Islet precursor cell (in vitro differentiated cells): ENCODE data around the gene UFSP1.

Experiments
- DNase-seq: peaks from one replicate; pipeline ENCODE4 v3.0.0-alpha.2; 2018

UFSP1 gene

GRCh38 chr7:100880645-100881044 lies 8.9 kb downstream of the UFSP1 start:
- DNase-seq: peak; percentile 49

GRCh38 chr7:100879685-100880261 lies 9.7 kb downstream of the UFSP1 start:
- DNase-seq: peak; percentile 45

GRCh38 chr7:100878685-100879084 lies 10.8 kb downstream of the UFSP1 start:
- no peak for DNase-seq

DNA sequence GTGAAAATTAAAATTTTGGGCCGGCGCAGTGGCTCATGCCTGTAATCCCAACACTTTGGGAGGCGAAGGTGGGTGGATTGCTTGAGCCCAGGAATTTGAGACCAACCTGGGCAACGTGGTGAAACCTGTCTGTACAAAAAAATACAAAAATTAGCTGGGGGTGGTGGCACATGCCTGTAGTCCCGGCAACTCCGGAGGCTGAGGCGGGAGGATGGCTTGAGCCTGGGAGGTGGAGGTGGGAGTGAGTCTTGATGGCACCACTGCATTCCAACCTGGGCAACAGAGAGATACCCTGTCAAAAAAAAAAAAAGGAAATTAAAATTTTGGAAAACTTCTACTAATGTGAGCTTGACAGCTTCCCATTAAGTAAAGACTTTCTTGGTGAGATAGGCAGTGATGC lies 11.5 kb downstream of the UFSP1 start:
- no peak for DNase-seq

GRCh38 chr7:100875356-100875751 lies 14.2 kb downstream of the UFSP1 start:
- peak; percentile 56 for DNase-seq

GRCh38 chr7:100874577-100875355 lies 14.7 kb downstream of the UFSP1 start, which contains the start of gene SRRT:
Gene SRRT (plus strand): TSS chr7:100875103. CDS start chr7:100875591, 488 bp downstream.
- peak; percentile 98 for DNase-seq

GRCh38 chr7:100874300-100874576 lies 15.3 kb downstream of the UFSP1 start:
- peak; percentile 45 for DNase-seq

DNA sequence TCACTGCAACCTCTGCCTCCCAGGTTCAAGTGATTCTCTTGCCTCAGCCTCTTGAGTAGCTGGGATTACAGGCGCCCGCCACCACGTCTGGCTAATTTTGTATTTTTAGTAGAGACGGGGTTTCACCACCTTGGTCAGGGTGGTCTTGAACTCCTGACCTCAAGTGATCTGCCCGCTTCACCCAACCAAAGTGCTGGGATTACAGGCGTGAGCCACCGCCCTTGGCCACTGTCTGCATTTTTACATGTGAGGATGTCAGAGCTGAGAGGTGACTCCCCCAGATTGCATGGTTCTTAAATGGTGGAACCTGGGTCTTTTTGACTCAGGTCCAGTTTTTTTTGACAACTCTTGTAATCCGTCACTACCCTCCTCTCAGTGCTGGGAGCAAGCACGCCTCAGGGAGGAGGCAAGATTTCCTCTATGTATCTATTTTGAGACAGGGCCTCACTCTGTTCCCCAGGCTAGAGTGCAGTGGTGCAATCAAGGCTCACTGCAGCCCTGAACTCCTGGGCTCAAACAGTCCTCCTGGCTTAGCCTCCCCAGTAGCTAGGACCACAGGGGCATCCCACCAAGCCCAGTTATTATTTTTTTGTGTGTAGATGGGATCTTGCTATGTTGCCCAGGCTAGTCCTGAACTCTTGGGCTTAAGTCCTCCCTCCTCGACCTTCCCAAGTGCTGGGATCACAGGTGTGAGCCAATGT lies 15.8 kb downstream of the UFSP1 start:
- peak; percentile 45 for DNase-seq

DNA sequence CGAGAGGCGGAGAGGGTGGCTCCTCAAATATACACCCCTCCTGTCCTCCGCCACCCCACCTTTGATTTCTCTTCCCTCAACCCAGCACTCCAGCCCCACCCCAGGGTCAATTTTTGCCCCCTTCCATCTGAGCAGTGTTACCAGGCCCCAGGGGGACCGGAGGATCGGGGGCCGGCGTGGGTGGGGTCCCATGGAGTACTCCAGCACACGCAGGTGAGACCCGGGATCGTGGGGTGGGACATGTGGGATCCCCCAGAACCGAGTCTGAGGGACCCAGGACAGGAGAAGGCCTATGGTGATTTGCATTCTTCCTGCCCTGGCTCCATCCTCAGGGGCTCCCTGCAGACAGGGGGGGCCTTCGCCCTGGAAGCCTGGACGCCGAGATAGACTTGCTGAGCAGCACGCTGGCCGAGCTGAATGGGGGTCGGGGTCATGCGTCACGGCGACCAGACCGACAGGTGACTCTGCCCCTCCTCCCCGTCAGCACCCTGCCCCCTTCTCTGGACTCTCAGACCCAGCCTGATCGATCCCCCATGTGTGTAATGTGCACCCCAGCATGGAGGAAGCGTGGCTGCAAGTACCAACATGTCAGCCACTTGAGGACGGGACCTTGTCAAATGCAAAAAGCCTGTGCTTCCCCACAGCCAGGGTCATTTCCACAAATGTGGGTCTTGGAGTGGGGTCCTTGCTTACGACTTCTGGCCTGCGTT lies 21.6 kb downstream of the UFSP1 start:
- DNase-seq: peak; percentile 53

DNA sequence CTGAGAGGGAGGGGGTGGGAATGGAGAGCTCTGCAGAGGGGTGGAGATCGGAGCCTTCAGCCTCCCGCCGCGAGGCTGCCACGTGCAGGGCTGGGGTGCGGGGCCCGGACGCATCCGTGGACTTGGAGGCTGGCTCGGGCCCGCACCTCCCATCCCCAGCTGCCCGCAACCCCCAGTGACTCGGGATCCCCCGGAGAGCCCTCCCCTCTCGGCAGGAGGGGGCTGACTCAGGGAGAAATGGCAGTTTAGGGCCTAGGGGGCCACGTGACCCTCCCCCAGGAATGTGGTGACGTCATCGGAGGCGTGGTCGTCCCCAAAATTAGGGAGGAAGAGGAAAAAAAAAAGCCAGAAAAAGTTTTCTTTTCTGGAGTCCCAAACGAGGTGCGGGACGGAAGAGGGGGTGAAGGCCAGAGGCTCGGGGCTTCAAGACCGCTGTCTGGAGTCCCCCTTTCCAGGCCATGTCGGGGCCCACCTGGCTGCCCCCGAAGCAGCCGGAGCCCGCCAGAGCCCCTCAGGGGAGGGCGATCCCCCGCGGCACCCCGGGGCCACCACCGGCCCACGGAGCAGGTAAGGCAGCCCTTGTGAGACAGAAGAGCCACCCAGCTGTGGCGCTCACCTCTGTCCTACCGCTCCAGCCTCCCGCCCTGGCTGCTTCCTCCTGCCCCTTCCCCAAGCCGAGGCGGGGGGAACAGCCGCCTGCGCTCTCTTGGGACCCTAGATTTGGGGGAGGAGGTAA lies 22.3 kb downstream of the UFSP1 start, which contains the start of gene TRIP6:
TSS of gene TRIP6 (plus strand) at position 348 of the 736 bp plus-strand sequence. CDS start at position 459, 111 bp downstream.
- peak; percentile 91 for DNase-seq

GRCh38 chr7:100866729-100867039 lies 22.8 kb downstream of the UFSP1 start:
- DNase-seq: no peak

DNA sequence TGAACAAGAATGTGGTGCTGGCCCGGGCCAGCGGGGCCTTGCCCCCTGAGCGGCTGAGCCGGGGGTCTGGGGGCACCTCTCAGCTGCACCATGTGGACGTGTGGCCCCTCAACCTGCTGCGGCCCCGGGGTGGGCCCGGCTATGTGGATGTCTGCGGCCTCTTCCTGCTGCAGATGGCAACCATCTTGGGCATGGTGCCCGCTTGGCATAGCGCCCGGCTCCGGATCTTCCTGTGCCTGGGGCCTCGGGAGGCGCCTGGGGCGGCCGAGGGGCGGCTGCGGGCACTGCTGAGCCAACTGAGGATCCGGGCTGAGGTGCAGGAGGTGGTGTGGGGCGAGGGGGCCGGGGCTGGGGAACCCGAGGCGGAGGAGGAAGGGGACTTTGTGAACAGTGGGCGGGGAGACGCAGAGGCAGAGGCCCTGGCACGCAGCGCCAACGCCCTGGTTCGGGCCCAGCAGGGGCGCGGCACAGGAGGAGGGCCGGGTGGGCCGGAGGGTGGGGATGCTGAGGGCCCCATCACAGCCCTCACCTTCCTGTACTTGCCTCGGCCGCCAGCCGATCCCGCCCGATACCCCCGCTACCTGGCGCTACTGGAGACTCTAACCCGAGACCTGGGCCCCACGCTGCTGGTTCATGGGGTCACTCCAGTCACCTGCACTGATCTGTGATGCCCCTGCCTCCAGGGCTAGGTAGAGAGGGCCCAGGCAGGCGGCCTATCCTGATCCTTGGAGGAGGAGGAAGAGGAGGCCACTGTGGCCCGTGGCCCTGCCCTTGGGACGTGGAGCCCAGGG lies 23.4 kb downstream of the UFSP1 start:
- DNase-seq: peak; percentile 46

GRCh38 chr7:100865372-100865911 lies 24.1 kb downstream of the UFSP1 start:
- DNase-seq: peak; percentile 60

DNA sequence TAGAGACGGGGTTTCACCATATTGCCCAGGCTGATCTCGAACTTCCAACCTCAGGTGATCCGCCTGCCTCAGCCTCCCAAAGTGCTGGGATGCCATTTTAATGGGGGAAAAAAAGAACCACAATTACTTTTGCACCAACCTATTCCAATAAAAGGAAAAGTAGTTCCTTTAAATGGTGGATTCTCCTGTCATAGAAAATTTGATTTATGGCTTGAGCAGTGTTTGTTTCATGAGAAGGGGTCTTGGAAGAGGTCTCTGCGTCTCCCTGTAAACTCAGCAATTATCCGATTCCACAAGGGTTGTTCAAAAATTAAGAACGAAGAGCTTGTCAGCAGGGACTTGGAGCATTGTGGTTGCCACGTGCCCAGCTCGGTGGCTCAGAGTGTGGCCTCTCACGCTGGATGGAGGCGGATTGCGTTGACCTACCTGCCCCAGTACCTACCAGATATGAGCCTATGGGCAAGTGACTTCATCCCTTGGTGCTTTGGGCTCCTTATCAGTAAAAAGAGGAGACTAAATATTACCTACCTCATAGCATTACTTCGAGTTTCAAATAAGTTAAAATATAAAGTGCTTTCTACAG lies 25.2 kb downstream of the UFSP1 start:
- no peak for DNase-seq

GRCh38 chr7:100863406-100863950 lies 26.0 kb downstream of the UFSP1 start:
- DNase-seq: no peak

DNA sequence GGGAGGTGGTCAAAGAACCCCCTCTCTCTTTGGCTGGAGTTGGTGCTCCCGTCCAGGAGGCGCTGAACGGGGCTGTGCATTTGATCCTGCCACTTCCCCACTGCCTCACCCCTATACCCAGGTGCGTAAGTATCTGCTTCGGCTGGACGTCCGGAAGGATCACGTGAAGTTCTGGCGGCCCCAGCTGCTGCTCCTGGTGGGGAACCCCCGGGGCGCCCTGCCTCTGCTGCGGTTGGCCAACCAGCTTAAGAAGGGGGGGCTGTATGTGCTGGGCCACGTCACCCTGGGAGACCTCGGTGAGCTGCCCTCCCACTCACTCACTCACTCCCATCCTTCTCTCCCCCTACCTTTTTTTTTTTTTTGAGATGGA lies 27.9 kb downstream of the UFSP1 start:
- DNase-seq: peak; percentile 43

DNA sequence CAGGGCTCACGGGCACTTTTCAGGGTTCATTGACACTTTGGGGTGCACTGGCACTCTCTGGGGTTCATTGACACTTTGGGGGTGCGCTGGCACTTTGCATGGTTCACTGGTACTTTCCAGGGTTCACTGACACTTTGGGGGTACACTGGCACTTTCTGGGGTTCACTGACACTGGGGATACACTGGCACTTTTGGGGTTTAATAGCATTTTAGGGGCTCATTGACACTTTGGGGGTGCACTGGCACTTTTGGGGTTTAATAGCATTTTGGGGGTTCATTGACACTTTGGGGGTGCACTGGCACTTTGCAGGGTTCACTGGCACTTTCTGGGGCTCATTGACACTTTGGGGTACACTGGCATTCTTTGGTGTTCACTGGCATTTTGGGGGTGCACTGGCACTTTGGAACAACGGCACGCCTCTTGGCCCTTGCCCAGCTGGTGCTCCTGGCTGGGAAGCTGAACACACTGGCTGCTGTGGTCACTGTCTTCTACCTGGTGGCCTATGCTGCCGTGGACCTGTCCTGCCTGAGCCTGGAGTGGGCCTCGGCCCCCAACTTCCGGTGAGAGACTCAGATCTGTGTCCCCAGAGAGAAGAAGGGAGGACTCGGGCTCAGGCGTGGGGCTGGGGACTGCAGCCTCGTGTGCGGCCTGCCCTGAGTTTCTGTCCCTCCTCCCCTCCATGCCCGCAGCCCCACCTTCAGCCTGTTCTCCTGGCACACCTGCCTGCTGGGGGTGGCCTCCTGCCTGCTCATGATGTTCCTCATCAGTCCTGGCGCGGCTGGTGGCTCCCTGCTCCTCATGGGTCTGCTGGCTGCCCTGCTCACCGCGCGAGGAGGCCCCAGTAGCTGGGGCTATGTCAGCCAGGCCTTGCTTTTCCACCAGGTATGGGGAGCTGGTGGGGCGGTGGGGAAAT lies 28.6 kb downstream of the UFSP1 start:
- DNase-seq: peak; percentile 48

GRCh38 chr7:100859856-100860255 lies 29.7 kb downstream of the UFSP1 start:
- DNase-seq: peak; percentile 65

DNA sequence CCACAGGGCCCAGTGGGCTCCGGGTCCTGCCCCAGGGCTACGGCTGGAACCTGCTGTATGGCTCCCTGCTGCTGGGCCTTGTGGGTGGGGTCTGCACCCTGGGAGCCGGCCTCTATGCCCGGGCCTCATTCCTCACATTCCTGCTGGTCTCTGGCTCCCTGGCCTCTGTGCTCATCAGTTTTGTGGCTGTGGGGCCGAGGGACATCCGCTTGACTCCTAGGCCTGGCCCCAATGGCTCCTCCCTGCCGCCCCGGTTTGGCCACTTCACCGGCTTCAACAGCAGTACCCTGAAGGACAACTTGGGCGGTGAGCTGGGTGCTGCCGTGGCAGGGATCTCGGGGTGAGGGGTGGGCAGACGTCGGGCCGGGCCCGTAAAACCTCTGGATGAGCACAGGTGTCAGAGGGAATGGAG lies 32.6 kb downstream of the UFSP1 start:
- DNase-seq: peak; percentile 96

- DNase-seq: peak; percentile 44
These were observed 34.0 kb downstream of the UFSP1 start for GRCh38 chr7:100855515-100855914.
